Motor neuron (in vitro differentiated cells): ENCODE results near the gene IL12B. TPM values are rescaled to one million over a fixed set of nuclear protein-coding genes. Genes with fewer than 3 reads are reported as not detected.

Experiments
- ATAC-seq, 8 experiments: fragments of 200-7000 bp; cut with Tn5 transposase; replicated peaks in 6 of 8; 2 replicates each; pipeline ENCODE4 v1.8.0; 2021; ENCODE audit warnings: mild to moderate bottlenecking in 8 of 8, moderate library complexity in 8 of 8
- H3K27ac ChIP-seq, 2 donors: fragments of 250-450 bp; sonication (Bioruptor Pico); 2 replicates each; pipeline ENCODE4 v1.9.0; 2021; ENCODE audit warnings: antibody characterized with exemption in 2 of 2, mild to moderate bottlenecking in 2 of 2, moderate library complexity in 1 of 2
- H3K4me1 ChIP-seq, 2 donors: fragments of 250-450 bp; sonication (Bioruptor Pico); replicated peaks in 1 of 2; 2 replicates each; pipeline ENCODE4 v1.6.1; 2021; ENCODE audit warnings: antibody characterized with exemption in 2 of 2, mild to moderate bottlenecking in 2 of 2, moderate library complexity in 1 of 2
- H3K4me3 ChIP-seq, 5 donors: fragments of 250-450 bp; sonication (Bioruptor Pico); 2 replicates each; pipeline ENCODE4 v1.9.0; 2021; ENCODE audit warnings: antibody characterized with exemption in 5 of 5, mild to moderate bottlenecking in 5 of 5, moderate library complexity in 4 of 5
- WGBS, 10 experiments: fragments of 450-650 bp; shearing (Covaris generic); methylation state at CpG; one replicate each; pipeline ENCODE4 v1.0.0; 2022; 5-methylcytosine and 5-hydroxymethylcytosine counted together
- in situ Hi-C, 9 experiments: fragments of 400-800 bp; cut with MboI; loops; one replicate each; pipeline ENCODE4 v1.15.0; 2021; ENCODE audit warnings: low sequenced_read_pairs in 9 of 9, low pct_unique_long_range_greater_than_20kb in 2 of 9; ENCODE audit not compliant: unreplicated experiment in 9 of 9
- total RNA-seq, 8 experiments: library from RNA; unstranded; fragments of 300-600 nt; gene quantifications; 2 replicates each; pipeline versions ENCODE4 v1.2.3 to v1.2.4, GENCODE V29; 2022

Gene IL12B
- total RNA-seq, 8 experiments from 2014 or later = 0.10 to 0.19 TPM; not detected in 6

- Histone ChIP-seq H3K4me1 (no peaks in the 10 kb centered on the region), H3K4me3 (no peak overlapping the region), H3K27ac (no peak overlapping the region)
- WGBS, 10 experiments = 39 to 100% (median 80%) methylated on average over 1 to 3 of the region's 3 CpGs; no CpG with 5 or more reads in 3 of the 10 experiments
- ATAC-seq = peak in 3 of 8 experiments; percentile 65 to 100 (median 99)
- in situ Hi-C loops = no loop called here
Observed at GRCh38 chr5:159324102-159324755, 6.1 kb downstream of the IL12B start.

- Histone ChIP-seq H3K4me1 (no peaks in the 10 kb centered on the region), H3K4me3 (no peak overlapping the region), H3K27ac (no peak overlapping the region)
- 70 to 100% (median 85%) methylated on average over 3 to 6 of the region's 6 CpGs; no CpG with 5 or more reads in 1 of the 10 experiments for WGBS, 10 experiments
- no peak for ATAC-seq
- in situ Hi-C loops = no loop called here
Observed at GRCh38 chr5:159322180-159322579, 8.1 kb downstream of the IL12B start.

- in situ Hi-C loops = no loop called here
- ATAC-seq = no peak
- 0 to 100% (median 45%) methylated on average over 1 to 2 of the region's 2 CpGs; no CpG with 5 or more reads in 2 of the 10 experiments for WGBS, 10 experiments
- Histone ChIP-seq H3K4me3 (no peak overlapping the region), H3K4me1 (no peaks in the 10 kb centered on the region), H3K27ac (no peak overlapping the region)
Observed at GRCh38 chr5:159319832-159320231, 10.5 kb downstream of the IL12B start.

GRCh38 chr5:159319363-159319762 lies 10.9 kb downstream of the IL12B start:
- no peak overlapping the region for H3K27ac ChIP-seq
- in situ Hi-C loops = no loop called here
- WGBS, 10 experiments = 60 to 100% (median 81%) methylated on average over 1 to 3 of the region's 3 CpGs; no CpG with 5 or more reads in 3 of the 10 experiments
- H3K4me3 ChIP-seq = no peak overlapping the region
- ATAC-seq = no peak
- H3K4me1 ChIP-seq = no peaks in the 10 kb centered on the region

GRCh38 chr5:159318448-159318847 lies 11.8 kb downstream of the IL12B start:
- 67 to 100% (median 86%) methylated on average over 1 to 4 of the region's 4 CpGs; no CpG with 5 or more reads in 3 of the 10 experiments for WGBS, 10 experiments
- ATAC-seq = no peak
- in situ Hi-C loops = no loop called here
- Histone ChIP-seq H3K4me3 (no peak overlapping the region), H3K27ac (no peak overlapping the region), H3K4me1 (no peaks in the 10 kb centered on the region)

- Histone ChIP-seq H3K4me3 (no peak overlapping the region), H3K27ac (no peak overlapping the region), H3K4me1 (no peaks in the 10 kb centered on the region)
- in situ Hi-C loops = no loop called here
- ATAC-seq = no peak
- 49 to 88% (median 67%) methylated on average over 1 to 2 of the region's 2 CpGs; no CpG with 5 or more reads in 1 of the 10 experiments for WGBS, 10 experiments
Observed at GRCh38 chr5:159317849-159318248, 12.4 kb downstream of the IL12B start.

GRCh38 chr5:159316519-159317383 lies 13.5 kb downstream of the IL12B start:
- peak in 6 of 8 experiments; percentile 40 to 87 (median 61) for ATAC-seq
- in situ Hi-C loops = no loop called here
- Histone ChIP-seq H3K4me1 (no peaks in the 10 kb centered on the region), H3K4me3 (no peak overlapping the region), H3K27ac (no peak overlapping the region)
- 20 to 97% (median 72%) methylated on average over 1 to 7 of the region's 9 CpGs for WGBS, 10 experiments

GRCh38 chr5:159313197-159313596 lies 17.1 kb downstream of the IL12B start:
- H3K27ac ChIP-seq = no peak overlapping the region
- H3K4me3 ChIP-seq = no peak overlapping the region
- in situ Hi-C loops = no loop called here
- ATAC-seq = no peak
- WGBS, 10 experiments = 0 to 100% (median 88%) methylated on average over 1 to 2 of the region's 2 CpGs; no CpG with 5 or more reads in 2 of the 10 experiments
- peaks cover 0 to 6% of the 10 kb centered on the region in 2 donors for H3K4me1 ChIP-seq

- Histone ChIP-seq H3K27ac (no peak overlapping the region), H3K4me1 (peaks cover 0 to 6% of the 10 kb centered on the region in 2 donors), H3K4me3 (peak overlapping the region in 1 of 5 donors; percentile 11)
- in situ Hi-C loops = no loop called here
- WGBS, 10 experiments = 28 to 100% (median 65%) methylated on average over 1 to 7 of the region's 7 CpGs
- peak in 1 of 8 experiments; percentile 13 for ATAC-seq
Observed at GRCh38 chr5:159311063-159311462, 19.2 kb downstream of the IL12B start.

GRCh38 chr5:159310511-159310910 lies 19.8 kb downstream of the IL12B start:
- in situ Hi-C loops = no loop called here
- no peak overlapping the region for H3K27ac ChIP-seq
- H3K4me1 ChIP-seq = peaks cover 0 to 6% of the 10 kb centered on the region in 2 donors
- H3K4me3 ChIP-seq = peak overlapping the region in 2 of 5 donors; percentile 4 to 11
- WGBS, 10 experiments = 0 to 67% (median 15%) methylated on average over 1 to 9 of the region's 26 CpGs; no CpG with 5 or more reads in 3 of the 10 experiments
- ATAC-seq = peak in 5 of 8 experiments; percentile 81 to 99 (median 98)

- peak in 1 of 8 experiments; percentile 23 for ATAC-seq
Observed at GRCh38 chr5:159309689-159310433, 20.4 kb downstream of the IL12B start.

GRCh38 chr5:159304961-159305595 lies 25.2 kb downstream of the IL12B start:
- no peak overlapping the region for H3K4me3 ChIP-seq
- H3K4me1 ChIP-seq = no peaks in the 10 kb centered on the region
- 5 to 100% (median 50%) methylated on average over 1 to 5 of the region's 5 CpGs; no CpG with 5 or more reads in 2 of the 10 experiments for WGBS, 10 experiments
- ATAC-seq = peak in 2 of 8 experiments; percentile 67 to 81
- in situ Hi-C loops = no loop called here
- H3K27ac ChIP-seq = no peak overlapping the region

More at GRCh38 chr5:159309689-159310433, 20.4 kb downstream of the IL12B start:
- Histone ChIP-seq H3K4me3 (no peak overlapping the region), H3K27ac (no peak overlapping the region), H3K4me1 (peaks cover 0 to 6% of the 10 kb centered on the region in 2 donors)
- in situ Hi-C loops = no loop called here
- WGBS, 10 experiments = 76 to 100% (median 90%) methylated on average over 1 to 7 of the region's 8 CpGs; no CpG with 5 or more reads in 1 of the 10 experiments
